ENCODE measurements around the gene BANK1.

The BANK1 gene

DNA sequence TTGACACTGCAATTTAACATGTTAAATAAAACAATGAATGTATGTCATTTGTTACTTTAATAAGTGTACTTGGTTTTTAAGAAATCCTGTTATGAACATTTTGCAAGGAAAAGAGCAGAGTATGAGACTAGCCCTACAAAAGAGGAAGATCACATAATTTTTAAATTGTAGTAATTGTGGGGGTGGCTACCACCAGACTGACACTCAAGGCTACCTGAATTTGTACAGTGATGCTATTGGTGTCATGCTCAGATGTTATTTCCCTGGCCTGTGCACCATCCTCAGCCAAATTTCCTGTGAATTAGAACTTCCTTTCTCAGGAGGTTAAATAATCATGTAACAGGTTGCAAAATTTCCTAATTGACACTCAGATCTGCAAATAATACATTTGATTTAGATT is 157.5 kb downstream of the BANK1 start:
- no peak for TF ChIP-seq TCF12 (IDR thresholded peaks at IDR 0.05; ENCODE audit: low read depth)
- TF ChIP-seq ZBTB7A (IDR thresholded peaks at IDR 0.05; ENCODE audit: low read depth): no peak
- no peak for TF ChIP-seq RAD21 (IDR thresholded peaks at IDR 0.05; ENCODE audit: low read depth)
- TF ChIP-seq, protein P1, sequence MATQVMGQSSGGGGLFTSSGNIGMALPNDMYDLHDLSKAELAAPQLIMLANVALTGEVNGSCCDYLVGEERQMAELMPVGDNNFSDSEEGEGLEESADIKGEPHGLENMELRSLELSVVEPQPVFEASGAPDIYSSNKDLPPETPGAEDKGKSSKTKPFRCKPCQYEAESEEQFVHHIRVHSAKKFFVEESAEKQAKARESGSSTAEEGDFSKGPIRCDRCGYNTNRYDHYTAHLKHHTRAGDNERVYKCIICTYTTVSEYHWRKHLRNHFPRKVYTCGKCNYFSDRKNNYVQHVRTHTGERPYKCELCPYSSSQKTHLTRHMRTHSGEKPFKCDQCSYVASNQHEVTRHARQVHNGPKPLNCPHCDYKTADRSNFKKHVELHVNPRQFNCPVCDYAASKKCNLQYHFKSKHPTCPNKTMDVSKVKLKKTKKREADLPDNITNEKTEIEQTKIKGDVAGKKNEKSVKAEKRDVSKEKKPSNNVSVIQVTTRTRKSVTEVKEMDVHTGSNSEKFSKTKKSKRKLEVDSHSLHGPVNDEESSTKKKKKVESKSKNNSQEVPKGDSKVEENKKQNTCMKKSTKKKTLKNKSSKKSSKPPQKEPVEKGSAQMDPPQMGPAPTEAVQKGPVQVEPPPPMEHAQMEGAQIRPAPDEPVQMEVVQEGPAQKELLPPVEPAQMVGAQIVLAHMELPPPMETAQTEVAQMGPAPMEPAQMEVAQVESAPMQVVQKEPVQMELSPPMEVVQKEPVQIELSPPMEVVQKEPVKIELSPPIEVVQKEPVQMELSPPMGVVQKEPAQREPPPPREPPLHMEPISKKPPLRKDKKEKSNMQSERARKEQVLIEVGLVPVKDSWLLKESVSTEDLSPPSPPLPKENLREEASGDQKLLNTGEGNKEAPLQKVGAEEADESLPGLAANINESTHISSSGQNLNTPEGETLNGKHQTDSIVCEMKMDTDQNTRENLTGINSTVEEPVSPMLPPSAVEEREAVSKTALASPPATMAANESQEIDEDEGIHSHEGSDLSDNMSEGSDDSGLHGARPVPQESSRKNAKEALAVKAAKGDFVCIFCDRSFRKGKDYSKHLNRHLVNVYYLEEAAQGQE (IDR thresholded peaks at IDR 0.05; ENCODE audit: low read depth): no peak

DNA sequence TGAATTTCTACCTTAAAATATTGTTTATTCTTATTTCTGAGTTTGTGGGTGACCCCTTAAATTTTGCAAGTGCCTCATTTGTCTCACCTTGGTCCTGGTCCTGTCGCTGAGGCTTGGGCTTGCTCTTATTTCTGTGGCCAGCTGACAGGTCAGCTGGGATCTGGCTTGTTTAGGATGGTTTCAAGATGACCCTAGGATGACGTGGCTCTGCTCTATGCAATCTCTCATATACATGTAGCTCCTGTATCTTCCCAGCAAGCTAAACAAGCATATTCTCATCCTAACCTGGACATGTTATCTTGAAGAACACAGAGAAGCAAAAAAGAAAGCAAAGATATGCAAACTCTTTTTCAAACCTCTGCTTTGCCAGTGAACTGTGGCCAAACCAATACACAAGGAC is 158.4 kb downstream of the BANK1 start:
- TF ChIP-seq, protein P2, sequence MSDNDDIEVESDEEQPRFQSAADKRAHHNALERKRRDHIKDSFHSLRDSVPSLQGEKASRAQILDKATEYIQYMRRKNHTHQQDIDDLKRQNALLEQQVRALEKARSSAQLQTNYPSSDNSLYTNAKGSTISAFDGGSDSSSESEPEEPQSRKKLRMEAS (IDR thresholded peaks at IDR 0.05): no peak
- no peak for TF ChIP-seq TEAD4 (IDR thresholded peaks at IDR 0.05)

DNA sequence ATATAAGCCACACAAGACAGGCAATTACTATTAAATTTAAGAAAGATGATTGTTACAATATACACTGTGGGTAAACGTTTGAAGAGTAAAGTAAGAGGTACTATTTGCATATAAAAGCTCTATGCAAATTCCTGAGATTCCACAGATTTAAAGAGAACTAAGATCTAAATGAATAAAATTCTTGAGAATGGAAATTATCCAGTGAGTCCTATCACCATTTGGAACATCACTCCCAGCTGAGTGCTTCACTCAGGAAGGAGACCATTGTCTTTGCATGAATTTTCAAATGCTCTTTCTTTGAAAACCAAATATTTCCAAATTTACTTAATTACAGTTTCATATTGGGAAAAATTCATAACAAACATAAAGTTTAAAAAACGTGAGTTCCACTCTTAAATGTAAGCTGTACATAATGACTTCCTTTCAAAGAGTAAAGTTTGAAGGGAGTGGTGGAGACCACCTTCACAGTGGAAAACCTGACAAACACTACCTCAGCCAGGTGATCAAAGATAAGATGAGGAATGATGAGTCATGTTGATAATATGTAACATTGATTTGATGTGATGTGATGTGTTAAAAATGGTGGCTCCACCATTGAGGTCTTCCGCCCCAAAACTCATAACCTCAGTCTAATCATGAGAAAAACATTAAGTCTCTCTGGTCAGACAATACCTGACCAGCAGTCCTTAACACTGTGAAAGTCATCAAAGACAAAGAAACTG is 159.9 kb downstream of the BANK1 start:
- TF ChIP-seq, protein P3, sequence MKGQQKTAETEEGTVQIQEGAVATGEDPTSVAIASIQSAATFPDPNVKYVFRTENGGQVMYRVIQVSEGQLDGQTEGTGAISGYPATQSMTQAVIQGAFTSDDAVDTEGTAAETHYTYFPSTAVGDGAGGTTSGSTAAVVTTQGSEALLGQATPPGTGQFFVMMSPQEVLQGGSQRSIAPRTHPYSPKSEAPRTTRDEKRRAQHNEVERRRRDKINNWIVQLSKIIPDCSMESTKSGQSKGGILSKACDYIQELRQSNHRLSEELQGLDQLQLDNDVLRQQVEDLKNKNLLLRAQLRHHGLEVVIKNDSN (IDR thresholded peaks at IDR 0.05): no peak

DNA sequence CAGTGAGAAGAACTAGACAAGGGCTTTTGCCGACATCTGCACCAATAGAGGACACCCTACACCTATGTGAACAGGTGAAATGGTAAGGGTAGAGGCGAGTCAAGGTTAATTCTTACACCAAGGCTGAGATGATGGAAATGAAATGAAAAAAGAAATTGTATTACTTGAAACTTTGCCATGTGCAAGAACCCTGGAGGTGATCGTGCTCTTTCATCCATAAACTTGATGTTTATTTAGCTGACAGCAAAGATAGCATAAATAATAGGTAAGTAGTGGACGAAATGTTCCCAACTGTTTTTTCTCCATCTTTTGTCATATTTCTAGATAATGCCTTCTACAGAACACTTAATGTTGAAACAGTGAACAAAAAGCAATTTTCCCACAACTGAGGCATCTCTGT is 162.5 kb downstream of the BANK1 start:
- peak; percentile 46 for TF ChIP-seq RAD21 (IDR thresholded peaks at IDR 0.05; ENCODE audit: low read depth)
- TF ChIP-seq NFIC (IDR thresholded peaks at IDR 0.05): peak; percentile 53; the same call in 1 of the 2 replicates
- no peak for TF ChIP-seq FOXM1 (IDR thresholded peaks at IDR 0.05; ENCODE audit: borderline replicate concordance, low read depth)

DNA sequence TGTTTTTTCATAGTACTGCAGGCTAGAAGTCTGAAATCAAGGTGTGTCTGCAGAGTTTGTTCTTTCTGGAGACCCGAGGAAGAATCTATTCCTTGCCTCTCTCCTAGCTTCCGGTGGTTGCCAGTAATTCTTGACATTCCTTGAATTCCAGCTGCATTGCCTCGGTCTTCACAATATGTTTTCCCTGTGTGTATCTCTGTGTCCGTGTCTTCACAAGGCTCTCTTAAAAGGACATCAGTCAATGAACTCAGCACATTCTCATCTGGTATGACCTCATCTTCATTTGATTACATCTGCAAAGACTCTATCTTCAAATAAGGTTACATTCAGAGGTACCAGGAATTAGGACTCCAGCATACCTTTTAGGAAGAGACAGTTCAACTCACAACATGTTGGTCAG is 163.4 kb downstream of the BANK1 start:
- TF ChIP-seq, protein P2 (IDR thresholded peaks at IDR 0.05): no peak; the same call in 1 of the 2 replicates
- no peak for TF ChIP-seq TAF1 (IDR thresholded peaks at IDR 0.05; ENCODE audit: low read depth)
- peak; percentile 79 for TF ChIP-seq TCF12 (IDR thresholded peaks at IDR 0.05; ENCODE audit: low read depth)
- TF ChIP-seq ZBTB7A (IDR thresholded peaks at IDR 0.05; ENCODE audit: low read depth): no peak
- peak; percentile 84 for TF ChIP-seq FOXM1 (IDR thresholded peaks at IDR 0.05; ENCODE audit: borderline replicate concordance, low read depth)
- peak; percentile 89 for TF ChIP-seq EP300 (IDR thresholded peaks at IDR 0.05; ENCODE audit: borderline replicate concordance)
- TF ChIP-seq, protein P3 (IDR thresholded peaks at IDR 0.05): no peak
- peak; percentile 6; the same call in 1 of the 2 replicates for TF ChIP-seq CEBPB (IDR thresholded peaks at IDR 0.05)
- TF ChIP-seq CREB1 (IDR thresholded peaks at IDR 0.05; ENCODE audit: low read depth): no peak
- peak; percentile 40; the same call in 1 of the 2 replicates for TF ChIP-seq NFIC (IDR thresholded peaks at IDR 0.05)
- no peak for TF ChIP-seq YY1 (IDR thresholded peaks at IDR 0.05; ENCODE audit: low read depth)
- no peak for TF ChIP-seq EGR1 (IDR thresholded peaks at IDR 0.05)
- TF ChIP-seq, protein P1 (IDR thresholded peaks at IDR 0.05; ENCODE audit: low read depth): no peak
- peak; percentile 22; the same call in 1 of the 2 replicates for TF ChIP-seq RAD21 (IDR thresholded peaks at IDR 0.05; ENCODE audit: low read depth)
- TF ChIP-seq TEAD4 (IDR thresholded peaks at IDR 0.05): peak; percentile 100

DNA sequence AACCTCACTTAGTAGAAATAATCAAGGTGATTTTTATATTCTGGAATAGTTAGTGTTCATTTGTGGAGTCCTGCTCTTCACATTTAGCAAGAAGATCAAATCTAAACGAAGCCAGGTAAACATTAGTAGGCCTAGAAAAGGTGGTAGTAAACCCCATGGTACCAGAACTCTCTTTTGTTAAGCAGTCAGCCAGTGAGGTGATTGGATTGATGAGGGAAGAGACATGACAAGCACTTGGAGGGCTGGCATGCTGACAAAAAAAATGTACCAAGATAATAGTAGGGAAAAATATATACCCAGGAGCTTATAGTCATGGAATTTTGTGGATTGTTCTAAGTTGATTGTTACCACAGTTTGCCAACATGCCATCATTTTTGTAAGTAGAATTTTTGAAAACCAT is 163.8 kb downstream of the BANK1 start:
- TF ChIP-seq TAF1 (IDR thresholded peaks at IDR 0.05; ENCODE audit: low read depth) (no peak), NFIC (IDR thresholded peaks at IDR 0.05) (0 out of 2 replicates have a peak, but pooled peaks have one; percentile 5), YY1 (IDR thresholded peaks at IDR 0.05; ENCODE audit: low read depth) (no peak)

DNA sequence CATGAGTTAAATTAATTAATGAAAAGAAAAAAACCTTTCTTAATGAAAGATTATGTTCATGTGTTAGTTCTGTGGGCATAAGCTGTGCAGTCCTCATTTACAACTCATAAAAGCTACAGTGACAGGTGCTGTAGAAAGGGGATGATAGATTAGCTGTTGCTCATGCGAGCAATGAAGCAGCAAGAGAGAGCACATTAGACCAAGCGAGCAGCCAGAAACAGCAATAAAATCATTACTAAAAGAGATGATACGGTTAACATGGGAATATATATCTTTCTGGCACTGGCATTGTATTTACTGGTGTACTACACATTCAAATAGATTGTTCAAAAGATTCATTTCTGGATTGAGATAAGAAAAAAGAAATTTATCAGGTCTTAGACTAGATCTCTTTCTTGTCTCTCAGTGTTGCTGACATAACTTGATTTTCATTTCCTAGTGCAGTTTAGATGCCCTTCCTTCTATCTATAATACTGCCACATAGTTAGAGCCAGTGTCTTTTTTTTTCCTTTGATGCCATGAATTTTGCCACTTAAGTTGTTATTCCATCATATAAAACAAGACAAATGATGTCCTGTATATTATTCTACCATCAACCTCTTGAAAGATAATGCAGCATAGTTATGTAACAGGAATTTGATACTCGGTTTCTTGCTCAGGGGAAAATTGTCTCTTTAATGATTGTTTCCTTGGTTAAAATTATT is 164.6 kb downstream of the BANK1 start:
- TF ChIP-seq EP300 (IDR thresholded peaks at IDR 0.05; ENCODE audit: borderline replicate concordance): peak; percentile 93
- TF ChIP-seq FOXM1 (IDR thresholded peaks at IDR 0.05; ENCODE audit: borderline replicate concordance, low read depth): peak; percentile 72; the same call in 1 of the 2 replicates
- TF ChIP-seq CEBPB (IDR thresholded peaks at IDR 0.05): peak; percentile 66; the same call in 1 of the 2 replicates
- no peak for TF ChIP-seq TAF1 (IDR thresholded peaks at IDR 0.05; ENCODE audit: low read depth)
- no peak for TF ChIP-seq YY1 (IDR thresholded peaks at IDR 0.05; ENCODE audit: low read depth)
- TF ChIP-seq, protein P3 (IDR thresholded peaks at IDR 0.05): no peak
- no peak for TF ChIP-seq EGR1 (IDR thresholded peaks at IDR 0.05)
- TF ChIP-seq, protein P1 (IDR thresholded peaks at IDR 0.05; ENCODE audit: low read depth): no peak
- TF ChIP-seq RAD21 (IDR thresholded peaks at IDR 0.05; ENCODE audit: low read depth): peak; percentile 8; the same call in 1 of the 2 replicates
- peak; percentile 86 for TF ChIP-seq TCF12 (IDR thresholded peaks at IDR 0.05; ENCODE audit: low read depth)
- no peak for TF ChIP-seq CREB1 (IDR thresholded peaks at IDR 0.05; ENCODE audit: low read depth)
- TF ChIP-seq, protein P2 (IDR thresholded peaks at IDR 0.05): peak; percentile 65
- no peak for TF ChIP-seq ZBTB7A (IDR thresholded peaks at IDR 0.05; ENCODE audit: low read depth)
- peak; percentile 75 for TF ChIP-seq NFIC (IDR thresholded peaks at IDR 0.05)
- TF ChIP-seq TEAD4 (IDR thresholded peaks at IDR 0.05): peak; percentile 75

Data from Ishikawa (cell line).